CD4-positive, alpha-beta T cell treated with Interleukin-4 for 1 hour (primary cell): ENCODE measurements around the gene RNF10.
"Not testable (repeated sequence)": the region's sequence is repeated elsewhere in the genome, so short reads cannot be mapped to it uniquely, and the experiment has no call there.

Experiments
- DNase-seq, 2 donors: peaks; one replicate each; pipeline ENCODE4 v3.0.0-alpha.2; 2020 to 2022

RNF10 gene

DNA sequence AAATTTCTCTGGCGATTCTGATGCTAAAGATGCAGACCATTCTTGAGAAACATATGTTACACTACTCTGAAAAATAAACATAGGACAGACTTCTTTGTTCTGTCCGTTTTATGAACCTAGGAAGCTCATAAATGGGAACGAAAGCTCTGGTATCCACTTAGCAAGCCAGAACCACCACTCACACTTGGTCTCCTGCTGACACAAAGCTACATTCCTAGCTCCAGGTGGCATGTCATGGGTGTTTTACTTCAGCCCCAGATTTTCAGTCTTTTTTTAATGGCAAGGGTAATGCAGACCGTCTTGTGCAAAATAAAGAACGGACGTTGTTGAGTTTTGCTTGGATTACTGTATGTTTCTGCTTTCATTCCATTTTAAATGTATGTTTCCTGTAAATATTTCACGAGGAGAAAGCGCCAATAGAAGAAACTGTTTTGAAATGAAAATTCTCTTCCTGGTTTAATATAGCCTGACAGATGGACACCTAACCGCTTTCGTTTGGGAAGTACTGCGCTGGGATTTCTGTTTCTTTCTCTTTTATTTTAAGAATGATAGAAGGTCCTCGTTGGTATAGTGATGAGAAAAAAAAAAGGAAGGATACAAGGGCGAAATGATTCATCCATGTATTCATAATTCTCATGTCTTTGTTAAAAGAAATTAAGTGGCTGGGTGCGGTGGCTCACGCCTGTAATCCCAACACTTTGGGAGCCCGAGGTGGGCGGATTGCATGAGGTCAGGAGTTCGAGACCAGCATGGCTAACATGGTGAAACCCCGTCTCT lies 4.3 kb upstream of the RNF10 start:
- no peak for DNase-seq

- not testable (repeated sequence) for DNase-seq
Observed at GRCh38 chr12:120530418-120530761, 3.8 kb upstream of the RNF10 start.

- DNase-seq: peak in 1 of 2 donors; percentile 15
Observed at GRCh38 chr12:120532701-120533238, 1.4 kb upstream of the RNF10 start.

DNA sequence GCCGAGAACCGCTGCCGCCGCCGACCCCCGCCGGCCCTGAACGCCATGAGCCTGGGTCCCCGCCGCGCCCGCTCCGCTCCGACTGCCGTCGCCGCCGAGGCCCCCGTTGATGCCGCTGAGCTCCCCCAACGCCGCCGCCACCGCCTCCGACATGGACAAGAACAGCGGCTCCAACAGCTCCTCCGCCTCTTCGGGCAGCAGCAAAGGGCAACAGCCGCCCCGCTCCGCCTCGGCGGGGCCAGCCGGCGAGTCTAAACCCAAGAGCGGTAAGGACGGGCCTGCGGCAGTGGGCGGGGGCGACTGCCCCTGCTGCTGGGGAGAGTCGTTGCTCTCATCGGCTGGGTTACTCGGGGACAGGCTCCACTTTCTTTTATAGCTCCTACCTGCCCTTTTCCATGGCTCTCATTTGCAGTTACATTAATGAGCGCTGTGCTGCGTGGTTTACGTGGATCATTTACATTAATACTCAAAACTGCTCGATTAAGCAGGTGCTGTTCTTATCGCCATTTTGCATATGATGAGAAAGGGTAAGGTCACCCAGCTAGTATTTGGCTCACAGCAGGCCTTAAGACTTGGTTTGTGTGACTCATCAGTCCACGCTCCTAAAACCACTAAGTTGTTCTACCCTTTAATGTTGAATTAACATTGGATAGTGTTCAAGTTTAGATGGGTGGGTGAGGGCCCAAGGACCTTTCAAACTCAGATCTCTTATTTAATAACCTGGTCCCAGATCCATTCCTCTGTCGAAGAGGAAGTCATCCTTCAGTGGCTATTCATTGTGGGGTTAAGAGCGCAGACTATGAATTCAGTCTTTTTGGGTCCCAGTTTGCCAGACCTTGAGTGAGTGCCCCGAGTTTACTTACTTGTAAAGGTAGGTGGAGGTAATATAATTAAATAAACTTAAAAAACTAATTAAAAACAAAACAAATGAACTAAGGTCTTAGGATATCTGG lies 823 bp downstream of the RNF10 start:
- DNase-seq: peak; percentile 56 to 60

- DNase-seq: peak; percentile 19 to 50
Observed at GRCh38 chr12:120536064-120536791, 2.1 kb downstream of the RNF10 start.

DNA sequence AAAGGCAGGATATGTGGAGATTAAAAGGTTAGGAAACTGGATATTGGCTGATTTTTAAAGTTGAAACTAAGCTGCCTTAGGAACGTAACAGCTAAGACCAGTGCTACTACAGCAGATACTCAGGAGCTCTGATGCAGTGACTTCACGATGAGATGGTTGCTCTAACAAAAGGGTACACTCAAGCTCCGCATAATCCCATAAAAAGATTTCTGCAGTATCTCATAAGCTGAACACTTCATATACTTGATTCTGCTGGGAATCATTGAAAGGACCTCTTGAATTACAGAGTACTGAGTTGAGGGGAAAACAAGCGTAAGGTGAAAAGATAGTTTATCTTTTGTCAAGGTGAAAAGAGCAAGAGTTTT lies 3.7 kb downstream of the RNF10 start:
- DNase-seq: no peak

DNA sequence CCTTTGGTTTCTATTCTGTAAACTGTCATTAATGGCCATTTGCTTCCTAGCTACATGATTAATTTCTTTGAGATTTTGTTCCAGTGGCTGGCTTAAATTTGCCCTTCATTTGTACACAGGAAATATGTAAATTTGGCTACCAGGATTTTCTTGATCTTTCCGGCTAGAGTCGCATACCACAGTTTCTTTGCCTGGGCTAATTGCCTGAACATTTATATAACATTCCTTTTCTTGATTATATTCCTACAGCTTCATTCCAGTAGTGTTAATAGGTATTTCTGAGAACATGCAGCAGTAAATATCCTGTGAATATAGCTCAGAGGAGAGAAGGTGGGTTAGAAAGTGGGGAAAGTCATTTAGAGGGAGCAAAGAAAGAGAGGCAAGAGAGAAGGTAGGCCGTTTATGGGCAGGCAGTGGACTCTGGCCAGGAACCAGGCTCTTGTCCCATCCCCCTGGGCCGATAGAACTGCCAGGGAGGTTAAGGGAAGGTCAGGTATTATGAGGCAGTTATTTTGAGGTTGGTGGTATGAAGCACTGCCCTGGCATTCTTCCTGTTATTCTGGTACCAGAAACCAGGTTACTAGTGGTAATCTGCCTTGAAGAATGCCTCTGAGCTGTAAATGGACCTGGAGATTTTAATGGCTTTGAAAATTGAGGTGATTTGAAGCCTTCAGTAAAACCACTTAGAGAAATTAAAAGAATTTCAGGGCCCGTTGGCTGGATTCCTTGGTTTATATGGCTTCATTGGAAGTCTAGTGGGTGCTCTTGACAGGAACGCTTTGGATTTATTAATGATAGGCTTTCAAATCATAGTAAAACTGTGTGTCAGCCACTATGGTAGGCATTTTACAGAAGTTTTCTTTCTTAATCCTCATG lies 4.4 kb downstream of the RNF10 start:
- DNase-seq: no peak

DNA sequence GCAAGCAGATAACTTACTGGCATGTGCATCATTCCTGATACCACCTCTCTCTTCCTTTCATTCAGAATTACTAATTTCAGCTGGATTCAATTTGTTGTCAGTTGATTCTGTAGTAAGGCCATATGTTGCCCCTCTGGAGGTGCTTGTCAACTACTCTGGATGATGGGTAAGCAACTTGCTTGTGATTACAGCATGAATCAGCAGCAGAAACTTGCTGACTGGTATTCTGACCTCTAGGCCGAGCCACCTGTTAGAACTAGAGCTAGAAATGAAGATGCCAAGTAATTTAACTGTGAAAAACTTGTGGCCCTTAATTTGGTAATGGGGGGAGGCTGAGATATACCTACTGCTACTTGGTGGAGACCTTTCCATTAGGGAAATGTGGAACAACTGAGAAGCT lies 5.1 kb downstream of the RNF10 start:
- DNase-seq: no peak

GRCh38 chr12:120540445-120540844 lies 6.3 kb downstream of the RNF10 start:
- no peak for DNase-seq

DNA sequence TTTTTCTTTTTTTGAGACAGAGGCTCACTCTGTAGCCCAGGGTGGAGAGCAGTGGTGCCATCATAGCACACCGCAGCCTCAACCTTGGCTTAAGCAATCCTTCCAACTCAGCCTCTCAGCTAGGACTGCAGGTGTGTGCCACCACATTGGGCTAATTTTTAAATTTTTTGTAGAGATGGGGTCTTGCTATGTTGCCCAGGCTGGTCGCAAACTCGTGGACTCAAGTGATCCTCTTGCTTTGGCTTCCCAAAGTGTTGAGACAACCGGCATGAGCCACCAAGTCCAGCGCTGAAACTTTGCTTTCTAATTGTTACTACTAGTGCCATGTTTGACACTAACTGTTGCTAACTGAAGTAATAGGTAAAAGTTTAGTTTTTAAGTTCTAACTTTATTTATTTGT lies 8.0 kb downstream of the RNF10 start:
- no peak for DNase-seq

GRCh38 chr12:120544691-120545090 lies 10.5 kb downstream of the RNF10 start:
- DNase-seq: no peak

DNA sequence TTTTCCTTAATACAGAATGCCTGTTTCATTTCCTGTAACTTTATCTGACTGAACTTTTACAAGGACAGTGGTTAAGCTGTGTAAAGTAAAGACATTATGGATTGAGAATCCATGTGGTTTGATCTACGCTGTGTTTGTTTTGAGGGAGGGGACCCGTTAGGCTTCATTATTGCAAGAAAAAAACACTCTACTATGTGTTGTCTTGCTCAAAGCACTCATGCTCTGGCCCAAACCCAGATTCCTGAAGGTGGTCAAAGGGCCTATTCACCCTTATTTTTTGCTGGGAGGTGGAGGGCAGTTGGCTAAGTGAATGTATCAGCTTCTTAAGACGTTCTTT lies 11.9 kb downstream of the RNF10 start:
- DNase-seq: no peak

- no peak for DNase-seq
Observed at GRCh38 chr12:120554678-120555077, 20.5 kb downstream of the RNF10 start.

DNA sequence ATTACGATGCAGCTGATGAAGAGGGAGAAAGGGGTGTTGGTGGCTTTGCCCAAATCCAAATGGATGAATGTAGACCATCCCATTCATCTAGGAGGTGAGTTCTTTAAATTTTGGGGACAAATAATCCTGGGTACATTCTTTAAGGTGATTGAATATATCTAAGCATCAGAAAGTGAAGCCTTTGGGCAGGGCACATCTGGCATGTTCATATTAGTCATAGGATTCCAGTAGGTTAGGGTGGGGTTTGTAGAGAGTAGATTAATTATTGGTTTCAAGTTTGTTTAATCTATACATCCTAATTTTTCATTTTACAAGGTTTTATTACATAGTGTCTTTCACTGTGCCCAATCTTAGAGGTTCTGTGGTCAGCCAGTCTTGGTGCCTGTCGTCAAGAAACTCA lies 23.4 kb downstream of the RNF10 start:
- DNase-seq: no peak

DNA sequence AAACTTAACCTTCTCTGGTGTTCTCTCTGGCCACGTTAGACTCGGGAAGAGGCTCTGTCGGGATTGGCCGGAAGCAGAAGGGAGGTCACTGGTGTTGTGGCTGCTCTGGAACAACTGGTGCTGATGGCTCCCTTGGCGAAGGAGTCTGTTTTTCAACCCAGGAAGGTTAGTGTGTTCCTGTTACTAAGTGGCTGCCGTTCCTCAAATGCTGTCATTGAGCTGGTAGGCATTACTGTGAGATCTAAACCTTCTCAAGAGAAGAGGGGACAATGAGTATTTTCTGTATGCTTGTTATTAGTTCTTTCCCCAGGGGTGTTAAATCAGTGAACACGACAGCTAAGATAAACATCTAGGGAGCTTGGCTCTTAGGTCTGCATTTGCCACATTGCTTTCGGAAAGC lies 28.8 kb downstream of the RNF10 start:
- DNase-seq: no peak

GRCh38 chr12:120563495-120563894 lies 29.3 kb downstream of the RNF10 start:
- DNase-seq: no peak

- no peak for DNase-seq
Observed at GRCh38 chr12:120571299-120571698, 37.1 kb downstream of the RNF10 start.

- DNase-seq: no peak
Observed at GRCh38 chr12:120573560-120573959, 39.4 kb downstream of the RNF10 start.

GRCh38 chr12:120574106-120574505 lies 40.0 kb downstream of the RNF10 start:
- no peak for DNase-seq

DNA sequence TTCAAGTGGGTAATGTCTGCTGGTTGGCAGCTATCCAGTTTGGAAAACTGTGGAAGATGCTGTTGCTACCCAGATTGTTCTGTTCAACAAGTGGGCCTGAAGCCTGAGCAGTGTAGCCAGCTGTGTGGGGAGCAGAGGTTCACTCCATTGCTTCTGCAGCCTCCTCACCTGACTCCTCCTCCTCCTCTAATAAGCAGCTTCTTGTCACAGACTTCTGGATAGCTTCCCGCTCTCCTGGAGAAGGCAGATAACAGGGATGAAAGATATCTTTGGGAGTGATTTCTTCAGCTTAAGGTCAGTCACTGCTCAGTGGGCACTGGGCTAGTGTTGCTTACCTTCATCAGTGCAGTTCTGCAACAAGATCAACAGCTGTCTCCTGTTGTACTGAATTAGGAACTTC lies 45.0 kb downstream of the RNF10 start:
- no peak for DNase-seq

GRCh38 chr12:120580787-120581723 lies 46.9 kb downstream of the RNF10 start, which contains the start of gene POP5:
TSS of gene POP5 (minus strand) at chr12:120581402. CDS start at chr12:120581362, 40 bp downstream.
- peak; percentile 96 to 97 for DNase-seq
